Prostate gland (tissue), 2 donors: Measurements from ENCODE around the gene SERINC1.

Source experiments
- CTCF ChIP-seq, 4 experiments: fragments of 200-600 bp in 2 of 4; fragments of 450-650 bp in 2 of 4; sonication (generic) in 2 of 4; IDR thresholded peaks; 1 replicate in 3 of 4; 2 replicates in 1 of 4; pipeline ENCODE4 v1.5.1; 2016 to 2019; ENCODE audit warnings: antibody characterized with exemption in 4 of 4, mild to moderate bottlenecking in 2 of 4, moderate library complexity in 2 of 4
- POLR2A ChIP-seq: fragments of 450-650 bp; IDR thresholded peaks from one replicate; pipeline ENCODE4 v1.6.1; 2016; ENCODE audit warnings: antibody characterized with exemption, mild to moderate bottlenecking
- POLR2AphosphoS5 ChIP-seq: sonication (generic); formaldehyde crosslinking; IDR thresholded peaks from one replicate; pipeline ENCODE4 v1.6.1; 2017; ENCODE audit warnings: antibody characterized with exemption

- no peak for TF ChIP-seq CTCF (IDR thresholded peaks at IDR 0.05)
- TF ChIP-seq POLR2A, result no peak
- TF ChIP-seq POLR2AphosphoS5, result no peak
Observed at GRCh38 chr6:122511193-122511924, 39.8 kb upstream of the SERINC1 start.
